Ascending aorta (tissue), 2 donors: ENCODE data around the gene ZC3H13. TPM values are rescaled to one million over a fixed set of nuclear protein-coding genes. Genes with fewer than 3 reads are reported as not detected.

Source experiments
- DNase-seq, 2 donors: peaks; one replicate each; pipeline ENCODE4 v3.0.0-alpha.2; 2019; ENCODE audit warnings: low spot score in 2 of 2
- H3K27ac ChIP-seq, 2 donors: fragments of 200-600 bp; sonication (generic); one replicate each; pipeline ENCODE4 v1.5.1; 2016 to 2017; ENCODE audit warnings: mild to moderate bottlenecking in 1 of 2
- H3K27me3 ChIP-seq: fragments of 200-600 bp; sonication (generic); one replicate; pipeline ENCODE4 v1.5.1; 2017
- H3K36me3 ChIP-seq, 2 donors: fragments of 200-600 bp; sonication (generic); one replicate each; pipeline ENCODE4 v1.5.1; 2016
- H3K4me1 ChIP-seq, 2 donors: fragments of 200-600 bp; sonication (generic); one replicate each; pipeline ENCODE4 v1.5.1; 2016 to 2017; ENCODE audit warnings: mild to moderate bottlenecking in 1 of 2
- H3K4me3 ChIP-seq, 2 donors: fragments of 200-600 bp; sonication (generic); one replicate each; pipeline ENCODE4 v1.5.1; 2016 to 2017; ENCODE audit warnings: mild to moderate bottlenecking in 1 of 2
- H3K9me3 ChIP-seq, 2 donors: fragments of 200-600 bp; sonication (generic); one replicate each; pipeline ENCODE4 v1.5.1; 2016
- intact Hi-C: fragments of 100-400 bp; cut with DNase I; formaldehyde crosslinking; loops from one replicate; pipeline ENCODE4 v1.15.1; 2023
- total RNA-seq: library from RNA; depleted of rRNA; stranded (reverse); fragments of >200 nt; gene quantifications from one replicate; pipeline ENCODE4 v1.1.0, GENCODE V29; 2016
- TF ChIP-seq, protein P1 (sequence below), 3 experiments: fragments of 200-600 bp in 2 of 3; fragments of 450-650 bp in 1 of 3; sonication (generic) in 2 of 3; IDR thresholded peaks; one replicate each; pipeline ENCODE4 v1.5.1; 2016 to 2019; ENCODE audit warnings: antibody characterized with exemption in 3 of 3, mild to moderate bottlenecking in 1 of 3, moderate library complexity in 1 of 3

The ZC3H13 gene
- total RNA-seq, 1 donor from 2014 or later: 25.8 TPM

DNA sequence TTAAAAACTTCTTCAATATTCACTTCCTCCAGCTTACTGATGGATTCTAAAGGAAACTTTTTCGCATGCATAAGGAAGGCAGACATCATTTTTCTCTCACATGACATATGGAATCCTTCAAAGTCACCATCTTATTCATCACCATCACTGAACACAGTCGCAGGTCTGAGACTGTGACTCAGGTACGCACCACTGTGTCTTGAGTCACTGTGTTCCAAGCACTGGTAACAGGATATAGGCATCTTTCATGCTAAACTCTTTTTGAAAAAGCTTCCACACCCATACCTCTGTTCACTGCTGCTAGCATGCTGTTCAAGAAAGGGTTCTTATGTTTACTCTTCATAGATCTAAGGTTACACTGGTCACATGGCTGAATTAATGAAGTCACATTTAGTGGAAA lies 133.9 kb downstream of the ZC3H13 start:
- Histone ChIP-seq H3K36me3 (no peaks in the 10 kb centered on the region), H3K27me3 (no peaks in the 10 kb centered on the region), H3K4me1 (no peaks in the 10 kb centered on the region), H3K9me3 (no peaks in the 10 kb centered on the region), H3K4me3 (no peak overlapping the region), H3K27ac (no peak overlapping the region)
- intact Hi-C loops: no loop called here
- no peak for DNase-seq
- TF ChIP-seq, protein P1, sequence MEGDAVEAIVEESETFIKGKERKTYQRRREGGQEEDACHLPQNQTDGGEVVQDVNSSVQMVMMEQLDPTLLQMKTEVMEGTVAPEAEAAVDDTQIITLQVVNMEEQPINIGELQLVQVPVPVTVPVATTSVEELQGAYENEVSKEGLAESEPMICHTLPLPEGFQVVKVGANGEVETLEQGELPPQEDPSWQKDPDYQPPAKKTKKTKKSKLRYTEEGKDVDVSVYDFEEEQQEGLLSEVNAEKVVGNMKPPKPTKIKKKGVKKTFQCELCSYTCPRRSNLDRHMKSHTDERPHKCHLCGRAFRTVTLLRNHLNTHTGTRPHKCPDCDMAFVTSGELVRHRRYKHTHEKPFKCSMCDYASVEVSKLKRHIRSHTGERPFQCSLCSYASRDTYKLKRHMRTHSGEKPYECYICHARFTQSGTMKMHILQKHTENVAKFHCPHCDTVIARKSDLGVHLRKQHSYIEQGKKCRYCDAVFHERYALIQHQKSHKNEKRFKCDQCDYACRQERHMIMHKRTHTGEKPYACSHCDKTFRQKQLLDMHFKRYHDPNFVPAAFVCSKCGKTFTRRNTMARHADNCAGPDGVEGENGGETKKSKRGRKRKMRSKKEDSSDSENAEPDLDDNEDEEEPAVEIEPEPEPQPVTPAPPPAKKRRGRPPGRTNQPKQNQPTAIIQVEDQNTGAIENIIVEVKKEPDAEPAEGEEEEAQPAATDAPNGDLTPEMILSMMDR (IDR thresholded peaks at IDR 0.05): no peak

DNA sequence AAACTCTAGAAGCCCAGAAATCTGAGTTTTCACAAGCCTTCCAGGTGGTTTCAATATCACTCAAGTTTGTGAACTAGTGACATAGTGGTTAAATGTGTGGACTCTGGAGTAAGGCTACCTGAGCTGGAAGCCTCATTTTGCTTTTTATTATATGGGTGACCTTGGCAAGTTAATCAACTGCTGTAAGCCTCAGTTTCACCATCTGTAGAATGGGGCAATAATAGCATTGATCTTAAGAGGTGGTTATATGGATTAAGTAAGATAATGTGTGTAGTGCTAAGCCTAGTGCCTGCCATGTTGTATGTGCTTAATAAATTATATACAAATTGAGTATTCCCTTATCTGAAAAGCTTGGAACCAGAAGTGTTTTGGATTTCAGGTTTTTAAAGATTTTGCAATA lies 135.5 kb downstream of the ZC3H13 start:
- TF ChIP-seq, protein P1 (IDR thresholded peaks at IDR 0.05): no peak
- no peaks in the 10 kb centered on the region for H3K4me1 ChIP-seq
- H3K36me3 ChIP-seq: no peaks in the 10 kb centered on the region
- intact Hi-C loops: no loop called here
- H3K27me3 ChIP-seq: no peaks in the 10 kb centered on the region
- no peak for DNase-seq
- H3K4me3 ChIP-seq: no peak overlapping the region
- H3K9me3 ChIP-seq: no peaks in the 10 kb centered on the region
- H3K27ac ChIP-seq: no peak overlapping the region

DNA sequence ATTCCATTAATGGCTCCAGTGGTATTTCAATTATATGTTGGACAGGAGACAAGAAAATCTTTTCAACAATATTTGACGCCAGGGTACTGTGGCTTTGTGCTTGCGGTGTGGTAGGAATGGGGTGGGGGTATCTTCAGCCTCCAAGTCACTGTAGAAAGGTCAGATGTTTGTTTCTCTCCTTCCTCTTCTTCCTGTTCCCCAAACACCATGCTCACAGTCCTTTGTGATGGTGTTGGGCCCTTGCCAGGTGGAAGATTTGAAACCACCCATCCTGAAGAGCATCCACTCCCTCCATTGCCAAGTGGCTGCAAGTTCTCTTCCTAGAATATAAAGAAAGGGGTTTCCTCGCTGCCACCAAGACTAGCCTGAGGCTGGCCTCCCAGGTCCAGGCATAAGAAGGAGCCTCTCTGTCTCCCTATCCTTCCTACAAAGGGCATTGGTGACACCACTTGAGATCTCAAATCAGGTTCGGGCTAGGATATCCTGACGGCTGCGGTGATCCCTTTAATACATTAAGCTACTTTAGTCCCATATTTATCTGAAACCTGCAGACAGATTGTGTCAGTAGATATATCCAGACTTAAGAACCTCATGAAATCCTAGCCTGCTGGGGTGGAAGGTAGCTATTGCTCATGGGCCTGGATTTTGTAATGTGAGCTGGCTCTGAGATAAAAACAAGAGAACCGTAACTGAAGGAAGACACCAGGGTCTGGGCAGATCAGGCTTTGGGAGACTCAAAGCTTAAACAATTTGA lies 136.7 kb downstream of the ZC3H13 start:
- TF ChIP-seq, protein P1 (IDR thresholded peaks at IDR 0.05): no peak
- intact Hi-C loops: no loop called here

DNA sequence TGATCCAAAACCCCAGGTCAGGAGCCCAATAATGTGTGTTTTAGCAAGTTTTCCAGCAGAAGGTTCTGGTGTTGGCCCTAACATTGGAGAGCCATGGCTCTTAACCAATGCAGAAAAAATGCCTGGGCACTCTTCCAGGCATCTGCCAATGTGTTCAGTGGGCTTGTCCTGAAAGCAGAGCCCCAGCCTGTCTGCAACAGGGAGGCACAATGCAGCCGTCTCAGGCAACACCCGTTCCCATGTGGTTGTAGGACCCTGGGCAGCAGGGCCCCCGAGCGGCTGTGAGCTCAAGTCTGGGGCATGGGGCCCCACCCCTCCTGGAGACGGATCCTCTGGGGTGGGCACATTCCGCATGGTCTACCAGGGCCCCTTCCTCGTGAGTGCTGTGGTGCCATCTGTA lies 142.9 kb downstream of the ZC3H13 start:
- H3K27ac ChIP-seq: no peak overlapping the region
- H3K4me3 ChIP-seq: no peak overlapping the region
- no peaks in the 10 kb centered on the region for H3K9me3 ChIP-seq
- TF ChIP-seq, protein P1 (IDR thresholded peaks at IDR 0.05): no peak
- no peak for DNase-seq
- H3K27me3 ChIP-seq: no peaks in the 10 kb centered on the region
- no peaks in the 10 kb centered on the region for H3K4me1 ChIP-seq
- intact Hi-C loops: no loop called here
- H3K36me3 ChIP-seq: no peaks in the 10 kb centered on the region

More for the DNA sequence above, 136.7 kb downstream of the ZC3H13 start:
- H3K27me3 ChIP-seq: no peaks in the 10 kb centered on the region
- no peaks in the 10 kb centered on the region for H3K9me3 ChIP-seq
- no peaks in the 10 kb centered on the region for H3K4me1 ChIP-seq
- no peak overlapping the region for H3K4me3 ChIP-seq
- peak in 1 of 2 donors; percentile 39 for DNase-seq
- no peaks in the 10 kb centered on the region for H3K36me3 ChIP-seq
- no peak overlapping the region for H3K27ac ChIP-seq

DNA sequence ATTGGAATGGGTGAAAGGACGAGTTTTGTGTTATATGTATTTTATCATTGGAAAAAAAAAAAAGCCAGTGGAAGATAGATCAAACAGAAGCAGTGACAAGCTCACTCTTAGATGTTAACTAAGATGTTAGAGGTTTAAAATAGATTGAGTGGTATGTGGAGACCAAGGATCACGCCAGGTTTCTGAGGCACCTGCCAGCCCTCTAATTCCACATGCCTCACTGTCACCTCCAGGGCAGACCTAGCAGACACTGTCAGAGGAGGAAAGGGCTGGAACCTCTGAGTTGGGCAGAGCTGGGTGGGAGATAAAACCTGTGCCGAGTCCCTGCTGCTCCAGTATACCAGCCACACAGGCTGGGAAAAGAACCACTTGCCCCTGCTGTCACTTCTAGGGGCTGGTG lies 143.5 kb downstream of the ZC3H13 start:
- Histone ChIP-seq H3K36me3 (no peaks in the 10 kb centered on the region), H3K9me3 (no peaks in the 10 kb centered on the region), H3K4me1 (no peaks in the 10 kb centered on the region), H3K27ac (no peak overlapping the region), H3K27me3 (no peaks in the 10 kb centered on the region), H3K4me3 (no peak overlapping the region)
- intact Hi-C loops: no loop called here
- TF ChIP-seq, protein P1 (IDR thresholded peaks at IDR 0.05): no peak
- no peak for DNase-seq
